SU-DHL-6 (cell line): ENCODE results near the gene PCDH12.

ENCODE experiments used
- H2AFZ ChIP-seq: fragments of 200-600 bp; sonication (generic); 2 replicates; pipeline ENCODE4 v1.6.1; 2014; ENCODE audit warnings: low read depth, mild to moderate bottlenecking, moderate library complexity, mixed read lengths, antibody characterized with exemption, low read length; ENCODE audit not compliant: severe bottlenecking
- H3F3A ChIP-seq: fragments of 200-600 bp; shearing (Covaris generic); 2 replicates; pipeline ENCODE4 v1.6.0; 2016; ENCODE audit warnings: antibody characterized with exemption, mild to moderate bottlenecking; ENCODE audit not compliant: insufficient read depth
- H3K27ac ChIP-seq: fragments of 200-600 bp; sonication (generic); 2 replicates; pipeline ENCODE4 v1.5.1; 2016; ENCODE audit warnings: low read depth, mild to moderate bottlenecking, low read length, moderate library complexity, mixed read lengths
- H3K27me3 ChIP-seq: fragments of 200-600 bp; sonication (generic), shearing (Covaris generic); 2 replicates; pipeline ENCODE4 v1.6.0; 2014; ENCODE audit warnings: mild to moderate bottlenecking, low read length
- H3K36me3 ChIP-seq: fragments of 200-600 bp; sonication (generic); 2 replicates; pipeline ENCODE4 v1.6.1; 2014; ENCODE audit warnings: mild to moderate bottlenecking, low read length, mixed read lengths
- H3K4me2 ChIP-seq: fragments of 300-600, 200-600 bp; shearing (Covaris generic), sonication (generic); 2 replicates; pipeline ENCODE4 v1.6.0; 2014; ENCODE audit warnings: low read length, low read depth, mild to moderate bottlenecking; ENCODE audit not compliant: poor library complexity, severe bottlenecking
- H3K4me3 ChIP-seq: fragments of 200-600 bp; sonication (generic); 2 replicates; pipeline ENCODE4 v1.5.1; 2014; ENCODE audit warnings: antibody characterized with exemption, low read length, mild to moderate bottlenecking, mixed read lengths; ENCODE audit not compliant: insufficient read depth, poor library complexity, severe bottlenecking
- H3K79me2 ChIP-seq: fragments of 200-600 bp; sonication (generic); 2 replicates; pipeline ENCODE4 v1.6.1; 2014; ENCODE audit warnings: mild to moderate bottlenecking, low read length, moderate library complexity; ENCODE audit not compliant: insufficient read depth
- H3K9ac ChIP-seq: fragments of 200-600 bp; sonication (generic); 2 replicates; pipeline ENCODE4 v1.7.0; 2014; ENCODE audit warnings: mild to moderate bottlenecking, low read length
- H3K9me2 ChIP-seq: fragments of 200-600 bp; sonication (generic); replicated peaks from 2 replicates; pipeline ENCODE4 v1.6.1; 2014; ENCODE audit warnings: low read length; ENCODE audit not compliant: insufficient read depth
- H3K9me3 ChIP-seq: fragments of 200-600 bp; sonication (generic); 2 replicates; pipeline ENCODE4 v1.6.1; 2014; ENCODE audit warnings: low read length, mixed read lengths; ENCODE audit not compliant: insufficient read depth
- H4K20me1 ChIP-seq: fragments of 200-600 bp; sonication (generic); 2 replicates; pipeline ENCODE4 v1.6.1; 2014; ENCODE audit warnings: low read depth, mild to moderate bottlenecking, antibody characterized with exemption, low read length, moderate library complexity, mixed read lengths
- EZH2phosphoT487 ChIP-seq: fragments of 200-600 bp; sonication (generic), shearing (Covaris generic); conservative IDR thresholded peaks from 2 replicates; pipeline ENCODE4 v1.6.1; 2018; ENCODE audit warnings: mild to moderate bottlenecking, antibody characterized with exemption, low read length, moderate library complexity, mixed read lengths
- TF ChIP-seq, protein P1 (sequence below): fragments of 200-600 bp; sonication (generic); IDR thresholded peaks from one replicate; pipeline ENCODE4 v1.5.1; 2017; ENCODE audit warnings: antibody characterized with exemption, mild to moderate bottlenecking, low read length, moderate library complexity; ENCODE audit not compliant: insufficient read depth, poor library complexity, severe bottlenecking

PCDH12 gene

DNA sequence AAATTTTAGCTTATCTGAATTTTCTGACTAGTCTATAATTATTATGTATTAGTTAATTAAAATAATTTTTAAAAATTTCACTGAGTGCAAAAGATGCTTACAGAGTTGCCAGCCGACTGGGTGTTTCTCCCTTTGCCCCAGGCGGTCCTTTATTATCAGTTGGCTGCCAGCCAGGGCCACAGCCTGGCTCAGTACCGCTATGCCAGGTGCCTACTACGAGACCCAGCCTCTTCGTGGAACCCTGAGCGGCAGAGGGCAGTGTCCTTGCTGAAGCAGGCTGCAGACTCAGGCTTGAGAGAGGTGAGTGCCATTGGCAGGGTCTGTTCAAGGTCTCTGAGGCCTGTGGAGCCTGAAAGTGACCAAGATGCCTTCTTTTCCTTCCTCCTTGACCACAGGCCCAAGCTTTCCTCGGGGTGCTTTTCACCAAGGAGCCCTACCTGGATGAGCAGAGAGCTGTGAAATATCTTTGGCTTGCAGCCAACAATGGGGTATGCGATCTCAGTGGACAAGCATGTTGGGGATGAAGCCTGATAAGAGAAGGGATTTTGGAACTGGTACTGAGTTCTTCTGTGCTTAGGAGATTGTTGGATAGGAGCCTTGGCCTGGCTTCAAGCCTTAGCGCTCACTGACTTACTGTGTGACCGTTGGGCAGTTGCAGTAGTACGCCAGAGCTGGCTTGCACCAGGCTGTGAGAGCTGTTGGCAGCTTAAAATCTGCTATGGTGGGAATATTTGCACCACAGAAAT lies 23.7 kb downstream of the PCDH12 start:
- TF ChIP-seq EZH2phosphoT487 = no peak
- TF ChIP-seq, protein P1, sequence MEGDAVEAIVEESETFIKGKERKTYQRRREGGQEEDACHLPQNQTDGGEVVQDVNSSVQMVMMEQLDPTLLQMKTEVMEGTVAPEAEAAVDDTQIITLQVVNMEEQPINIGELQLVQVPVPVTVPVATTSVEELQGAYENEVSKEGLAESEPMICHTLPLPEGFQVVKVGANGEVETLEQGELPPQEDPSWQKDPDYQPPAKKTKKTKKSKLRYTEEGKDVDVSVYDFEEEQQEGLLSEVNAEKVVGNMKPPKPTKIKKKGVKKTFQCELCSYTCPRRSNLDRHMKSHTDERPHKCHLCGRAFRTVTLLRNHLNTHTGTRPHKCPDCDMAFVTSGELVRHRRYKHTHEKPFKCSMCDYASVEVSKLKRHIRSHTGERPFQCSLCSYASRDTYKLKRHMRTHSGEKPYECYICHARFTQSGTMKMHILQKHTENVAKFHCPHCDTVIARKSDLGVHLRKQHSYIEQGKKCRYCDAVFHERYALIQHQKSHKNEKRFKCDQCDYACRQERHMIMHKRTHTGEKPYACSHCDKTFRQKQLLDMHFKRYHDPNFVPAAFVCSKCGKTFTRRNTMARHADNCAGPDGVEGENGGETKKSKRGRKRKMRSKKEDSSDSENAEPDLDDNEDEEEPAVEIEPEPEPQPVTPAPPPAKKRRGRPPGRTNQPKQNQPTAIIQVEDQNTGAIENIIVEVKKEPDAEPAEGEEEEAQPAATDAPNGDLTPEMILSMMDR = no peak
- Histone ChIP-seq H4K20me1 (no peaks in the 10 kb centered on the region), H2AFZ (no peak overlapping the region), H3K4me2 (no peak overlapping the region), H3K4me3 (no peak overlapping the region), H3K27ac (no peak overlapping the region), H3K9me2 (no peaks in the 10 kb centered on the region), H3K9ac (no peak overlapping the region), H3K36me3 (no peaks in the 10 kb centered on the region; the same call in 1 of the 2 replicates), H3K27me3 (no peaks in the 10 kb centered on the region), H3K79me2 (no peaks in the 10 kb centered on the region), H3F3A (no peaks in the 10 kb centered on the region), H3K9me3 (no peaks in the 10 kb centered on the region)

DNA sequence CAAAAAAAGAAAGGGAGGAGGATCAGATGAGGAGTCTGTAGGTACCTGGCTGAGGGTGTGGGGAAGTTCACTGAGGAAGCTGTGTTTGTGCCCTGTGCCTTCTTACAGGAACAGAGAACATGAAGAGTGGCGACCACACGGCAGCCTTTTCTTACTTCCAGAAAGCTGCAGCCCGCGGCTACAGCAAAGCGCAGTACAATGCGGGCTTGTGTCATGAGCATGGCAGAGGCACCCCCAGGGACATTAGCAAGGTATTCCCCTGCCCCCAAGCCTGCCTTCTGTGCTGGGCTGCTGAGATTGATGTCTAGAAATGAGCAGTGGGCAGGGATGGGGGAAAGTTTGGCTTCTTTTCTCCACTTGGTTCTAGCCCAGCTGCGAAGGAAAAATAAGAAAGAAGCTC lies 24.9 kb downstream of the PCDH12 start:
- TF ChIP-seq, protein P1 = no peak
- TF ChIP-seq EZH2phosphoT487 = no peak
- no peak overlapping the region for H3K4me2 ChIP-seq
- H3K9me3 ChIP-seq = no peaks in the 10 kb centered on the region
- H2AFZ ChIP-seq = no peak overlapping the region
- H3K36me3 ChIP-seq = no peaks in the 10 kb centered on the region; the same call in 1 of the 2 replicates
- no peak overlapping the region for H3K9ac ChIP-seq
- no peaks in the 10 kb centered on the region for H3F3A ChIP-seq
- H3K27ac ChIP-seq = no peak overlapping the region
- no peaks in the 10 kb centered on the region for H4K20me1 ChIP-seq
- no peaks in the 10 kb centered on the region for H3K27me3 ChIP-seq
- H3K4me3 ChIP-seq = no peak overlapping the region
- no peaks in the 10 kb centered on the region for H3K79me2 ChIP-seq
- H3K9me2 ChIP-seq = no peaks in the 10 kb centered on the region

DNA sequence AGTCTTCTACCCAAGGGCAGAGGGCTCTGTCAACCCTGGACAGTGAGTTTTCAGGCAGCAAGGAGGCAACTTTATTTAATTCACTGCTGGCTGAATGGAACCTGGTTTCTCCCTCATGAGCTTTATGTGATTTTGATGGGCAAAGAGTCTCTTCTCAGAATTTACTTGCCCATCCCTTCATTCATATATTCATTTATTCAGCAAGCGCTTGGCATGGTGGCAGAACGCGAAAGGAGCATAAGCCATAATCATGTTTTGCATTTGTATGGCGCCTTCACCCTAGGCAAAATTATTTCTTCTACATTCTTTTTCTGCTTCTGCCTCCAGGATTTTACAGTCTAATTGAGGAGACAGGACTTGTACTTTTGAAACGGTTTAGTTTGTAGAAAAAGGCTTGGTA lies 26.3 kb downstream of the PCDH12 start:
- Histone ChIP-seq H3K9me3 (no peaks in the 10 kb centered on the region), H3K27me3 (no peaks in the 10 kb centered on the region), H4K20me1 (no peaks in the 10 kb centered on the region), H3K9me2 (no peaks in the 10 kb centered on the region), H2AFZ (no peak overlapping the region), H3K4me3 (no peak overlapping the region), H3F3A (no peaks in the 10 kb centered on the region), H3K4me2 (no peak overlapping the region), H3K79me2 (no peaks in the 10 kb centered on the region), H3K36me3 (no peaks in the 10 kb centered on the region; the same call in 1 of the 2 replicates), H3K9ac (no peak overlapping the region), H3K27ac (no peak overlapping the region)
- no peak for TF ChIP-seq EZH2phosphoT487
- TF ChIP-seq, protein P1 = no peak
